ENCODE results near the gene TRIP13. TPM values are rescaled to one million over a fixed set of nuclear protein-coding genes. Genes with fewer than 3 reads are reported as not detected.
"Not testable (repeated sequence)": the region's sequence is repeated elsewhere in the genome, so short reads cannot be mapped to it uniquely, and the experiment has no call there.

The TRIP13 gene
- total RNA-seq, 1 experiment from 2014 or later, result 47.0 TPM

DNA sequence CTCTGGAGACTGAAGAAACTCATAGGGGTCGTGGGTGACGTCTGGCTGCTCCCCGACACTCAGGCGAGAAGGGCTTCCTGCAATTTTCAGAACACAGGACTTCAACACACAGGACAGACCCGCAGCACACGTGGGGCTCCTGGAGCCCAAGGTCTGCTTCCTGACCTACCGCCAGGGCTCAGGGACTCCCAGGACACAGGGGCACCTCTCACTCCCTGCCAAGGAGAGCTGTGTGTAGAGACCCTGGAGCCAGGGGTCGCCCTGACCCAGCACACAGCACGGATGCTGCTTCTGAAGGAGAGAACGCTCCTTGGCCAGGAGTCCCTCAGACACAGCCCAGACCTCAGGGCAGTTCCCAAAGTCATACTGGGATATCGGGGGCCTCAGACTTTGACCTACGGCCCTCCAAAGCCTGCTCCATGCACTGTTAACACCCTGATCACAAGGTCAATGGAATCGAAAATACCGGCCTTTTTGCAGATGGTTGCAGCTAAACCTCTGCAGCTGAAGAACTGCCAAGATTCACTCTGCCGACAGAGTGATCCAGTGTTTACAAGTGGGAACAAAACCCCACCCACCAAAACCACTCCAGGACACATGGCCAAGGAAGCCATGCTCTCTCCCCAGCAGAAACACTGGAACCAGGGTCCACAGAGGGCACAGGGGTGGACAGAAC is 28.1 kb upstream of the TRIP13 start:
- in situ Hi-C loops (cut with HindIII; ENCODE audit: low pct_unique_long_range_greater_than_20kb, low sequenced_read_pairs), result no loop called here

DNA sequence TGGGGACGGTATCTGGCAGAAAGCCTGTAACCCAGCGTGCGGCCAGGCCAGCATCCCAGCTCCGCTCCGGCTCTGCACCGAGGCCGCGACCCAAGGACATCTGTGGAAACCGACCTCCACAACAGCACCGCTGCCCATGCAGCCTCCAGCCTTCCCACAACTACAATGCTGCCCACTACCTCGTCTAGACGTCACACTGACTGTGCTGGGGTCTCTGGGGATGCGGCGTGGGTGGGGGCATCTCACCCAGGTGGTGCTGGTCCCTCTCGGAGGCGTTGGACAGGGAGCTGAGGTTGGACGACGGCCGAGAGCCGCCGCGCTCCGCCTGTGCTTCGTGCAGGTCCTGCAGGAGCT is 27.5 kb upstream of the TRIP13 start:
- in situ Hi-C loops (cut with HindIII; ENCODE audit: low pct_unique_long_range_greater_than_20kb, low sequenced_read_pairs), result no loop called here
- no peak for DNase-seq (ENCODE audit: low read depth, low spot score)

More for the DNA sequence above, 28.1 kb upstream of the TRIP13 start:
- DNase-seq (ENCODE audit: low read depth, low spot score), result no peak

DNA sequence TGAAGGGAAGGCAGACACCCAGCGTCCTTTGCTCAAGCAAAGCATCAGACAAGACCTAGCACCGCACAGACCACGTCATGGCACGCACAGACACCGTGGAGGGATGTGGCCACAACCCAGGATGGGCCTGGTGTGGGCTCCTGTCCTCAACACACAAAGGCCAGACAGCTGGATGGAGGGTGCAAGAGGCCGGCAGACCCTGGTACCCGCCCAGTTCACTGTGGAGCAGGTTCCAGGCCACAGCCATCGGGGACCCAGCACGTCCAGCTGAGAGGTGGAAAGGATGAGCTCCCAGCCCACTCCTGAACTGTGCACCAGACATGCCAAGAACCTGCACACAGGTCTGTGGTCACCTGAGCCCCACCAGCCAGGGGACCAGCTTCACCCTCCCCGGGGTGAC is 26.9 kb upstream of the TRIP13 start:
- in situ Hi-C loops (cut with HindIII; ENCODE audit: low pct_unique_long_range_greater_than_20kb, low sequenced_read_pairs), result no loop called here
- no peak for DNase-seq (ENCODE audit: low read depth, low spot score)

DNA sequence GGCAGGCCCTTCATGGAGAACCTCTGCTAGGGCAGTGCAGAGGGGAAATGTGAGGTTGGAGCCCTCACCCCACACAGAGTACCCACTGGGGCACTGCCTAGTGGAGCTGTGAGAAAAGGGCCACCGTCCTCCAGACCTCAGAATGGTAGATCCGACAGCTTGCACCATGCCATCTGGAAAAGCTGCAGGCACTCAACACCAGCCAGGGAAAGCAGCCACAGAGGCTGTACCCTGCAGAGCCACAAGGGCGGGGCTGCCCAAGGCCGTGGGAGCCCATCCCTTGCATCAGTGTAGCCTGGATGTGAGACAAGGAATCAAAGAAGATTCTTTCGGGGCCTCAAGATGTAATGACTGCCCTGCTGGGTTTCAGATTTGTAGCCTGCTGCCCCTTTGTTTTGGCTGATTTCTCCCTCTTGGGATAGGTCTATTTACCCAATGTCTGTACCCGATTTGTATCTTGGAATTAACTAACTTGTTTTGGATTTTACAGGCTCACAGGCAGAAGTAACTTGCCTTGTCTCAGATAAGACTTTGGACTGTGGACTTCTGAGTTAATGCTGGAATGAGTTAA is 25.3 kb upstream of the TRIP13 start:
- in situ Hi-C loops (cut with HindIII; ENCODE audit: low pct_unique_long_range_greater_than_20kb, low sequenced_read_pairs), result no loop called here

DNA sequence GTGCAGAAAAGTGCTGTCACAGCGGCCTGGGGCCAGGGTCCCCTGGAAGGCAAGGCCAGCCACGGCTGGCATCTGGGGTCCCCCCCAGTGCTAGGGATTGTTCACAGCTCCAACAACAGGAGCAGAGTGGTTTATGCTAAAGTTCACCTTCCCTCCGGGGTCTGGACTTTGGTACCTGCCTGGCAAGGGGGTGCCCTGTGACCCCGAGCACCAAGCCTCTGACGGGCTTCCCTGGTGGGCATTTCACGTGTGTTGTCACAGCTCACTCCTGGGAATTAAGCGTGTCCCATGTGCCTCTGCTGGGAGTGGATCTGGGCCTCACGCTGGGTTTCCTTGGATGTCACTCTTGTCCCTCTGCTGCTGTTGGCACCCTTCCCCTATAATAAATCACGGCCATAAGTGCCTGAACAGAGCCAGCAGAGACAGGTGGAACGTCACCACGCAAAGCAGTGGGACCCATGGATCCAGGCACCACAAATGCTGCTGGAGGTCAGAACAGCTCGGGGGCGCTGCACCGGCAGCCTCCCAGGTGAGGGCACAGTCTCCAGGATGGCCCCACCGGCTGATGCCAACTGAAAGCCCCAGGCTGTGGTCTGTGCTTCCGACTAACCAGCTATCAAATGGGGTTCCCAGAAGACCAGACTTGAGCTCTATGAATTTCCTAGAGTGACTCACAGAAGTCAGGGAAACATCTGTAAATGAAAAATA is 24.1 kb upstream of the TRIP13 start:
- in situ Hi-C loops (cut with HindIII; ENCODE audit: low pct_unique_long_range_greater_than_20kb, low sequenced_read_pairs), result no loop called here
- no peak for DNase-seq (ENCODE audit: low read depth, low spot score)

More for the DNA sequence above, 25.3 kb upstream of the TRIP13 start:
- no peak for DNase-seq (ENCODE audit: low read depth, low spot score)

DNA sequence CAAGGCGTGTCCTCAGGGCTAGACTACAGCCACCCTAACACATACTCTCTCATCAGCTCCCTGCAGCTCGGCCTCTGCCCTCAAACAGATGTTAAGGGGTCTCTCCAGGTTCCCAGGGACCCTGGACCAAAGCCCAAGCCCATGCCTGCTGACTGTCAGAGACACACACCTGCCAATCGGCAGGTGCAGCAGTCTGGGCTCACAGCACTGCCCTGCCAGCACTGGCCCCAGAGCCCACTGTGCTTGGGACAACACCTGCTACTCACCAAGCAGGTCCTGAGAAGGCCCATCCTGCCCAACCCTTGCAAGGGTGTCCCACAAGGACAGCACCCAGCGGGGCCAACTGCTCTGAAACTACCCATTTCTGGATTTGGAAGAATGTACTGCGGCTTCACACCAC is 21.7 kb upstream of the TRIP13 start:
- DNase-seq (ENCODE audit: low read depth, low spot score), result no peak
- in situ Hi-C loops (cut with HindIII; ENCODE audit: low pct_unique_long_range_greater_than_20kb, low sequenced_read_pairs), result no loop called here

DNA sequence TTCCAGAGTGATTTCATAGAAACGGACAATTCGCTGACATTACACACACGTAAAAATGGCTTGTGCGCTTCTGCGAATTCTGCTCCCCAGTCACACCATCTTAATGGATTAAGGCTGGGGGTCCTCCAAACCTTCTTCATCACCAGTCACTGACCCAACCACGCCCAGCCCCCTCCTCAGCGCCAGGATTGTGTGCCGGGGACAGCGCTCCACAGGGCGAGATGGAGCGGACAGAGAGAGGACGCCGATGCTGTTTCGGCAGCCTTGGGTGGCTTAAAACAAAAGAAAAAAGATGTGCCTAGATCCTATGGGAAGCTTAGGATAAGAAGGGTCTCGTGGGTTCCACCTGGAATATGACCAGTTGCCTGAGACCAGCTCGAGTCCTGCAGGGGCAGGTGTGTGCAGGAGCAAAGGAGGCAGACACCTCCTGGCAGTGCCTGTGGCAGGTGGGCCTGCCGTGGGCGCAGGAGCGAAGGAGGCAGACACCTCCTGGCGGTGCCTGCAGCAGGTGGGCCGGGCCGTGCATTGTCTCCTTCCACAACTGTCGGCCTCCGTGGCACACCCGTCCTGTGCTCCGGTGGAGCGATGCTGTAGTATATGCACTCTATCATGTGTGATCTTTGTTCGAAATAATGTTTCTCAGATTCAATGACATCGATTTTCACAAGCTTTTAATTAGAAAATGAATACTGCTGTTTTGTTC is 20.9 kb upstream of the TRIP13 start:
- no peak for DNase-seq (ENCODE audit: low read depth, low spot score)
- in situ Hi-C loops (cut with HindIII; ENCODE audit: low pct_unique_long_range_greater_than_20kb, low sequenced_read_pairs), result no loop called here

DNA sequence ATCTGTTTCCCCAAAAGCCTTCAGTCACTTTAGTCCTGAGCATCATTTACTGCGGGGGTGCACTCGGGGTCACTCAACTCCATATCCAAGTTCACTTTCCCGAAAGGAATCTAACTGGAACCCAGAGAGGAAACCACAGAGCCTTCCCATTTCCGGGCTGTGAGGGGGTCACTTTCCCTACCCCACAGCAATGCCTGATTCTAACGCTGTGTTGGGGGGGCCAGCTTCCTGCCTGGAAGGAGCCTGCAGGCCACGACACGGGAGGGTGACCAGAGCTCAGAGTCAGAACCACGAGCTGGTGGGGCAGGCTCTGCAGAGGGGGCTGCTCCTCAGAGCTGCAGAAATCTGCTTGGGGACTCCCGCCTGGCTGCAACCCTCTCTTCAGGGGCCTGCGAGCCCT is 20.4 kb upstream of the TRIP13 start:
- in situ Hi-C loops (cut with HindIII; ENCODE audit: low pct_unique_long_range_greater_than_20kb, low sequenced_read_pairs), result no loop called here
- DNase-seq (ENCODE audit: low read depth, low spot score), result no peak

DNA sequence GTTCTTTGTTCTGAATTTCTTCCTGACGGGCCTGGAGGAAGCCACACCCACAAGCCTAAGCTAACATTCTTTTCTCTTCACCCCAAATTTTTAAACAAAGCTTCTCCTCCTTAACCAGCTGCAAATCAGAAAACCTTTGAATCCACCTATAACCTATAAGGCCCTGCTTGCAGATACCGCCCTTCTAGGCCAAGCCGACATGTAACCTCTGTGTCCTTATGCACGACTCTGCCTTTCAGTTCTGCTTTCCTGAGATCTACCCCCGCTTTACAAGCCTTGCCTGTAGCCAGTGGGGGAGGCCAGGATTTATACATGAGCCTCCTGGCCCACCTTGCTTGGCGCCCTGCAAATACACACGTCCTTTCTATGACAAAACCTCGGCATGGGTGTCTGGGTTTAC is 19.4 kb upstream of the TRIP13 start:
- no peak for DNase-seq (ENCODE audit: low read depth, low spot score)
- in situ Hi-C loops (cut with HindIII; ENCODE audit: low pct_unique_long_range_greater_than_20kb, low sequenced_read_pairs), result no loop called here

DNA sequence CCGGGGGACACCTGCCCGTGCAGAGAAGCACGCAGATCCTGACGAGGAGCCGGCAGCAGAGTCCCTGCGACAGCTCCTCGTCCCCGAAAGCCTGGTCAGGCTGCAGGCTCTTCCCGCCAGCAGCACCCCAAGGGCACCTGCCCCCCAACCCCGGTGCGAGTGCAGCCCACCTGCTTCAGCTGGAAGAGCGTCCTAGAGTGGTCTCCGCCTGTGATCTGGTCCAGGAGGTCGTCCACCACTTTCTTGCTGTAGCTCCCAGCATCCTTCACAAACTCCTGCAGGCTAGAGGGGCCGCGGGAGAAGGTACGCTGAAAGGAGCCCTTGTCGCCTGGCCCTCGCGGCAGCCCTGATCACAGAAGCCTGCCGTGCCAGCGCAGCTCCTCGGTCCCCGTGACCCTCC is 16.8 kb upstream of the TRIP13 start:
- DNase-seq (ENCODE audit: low read depth, low spot score), result no peak
- in situ Hi-C loops (cut with HindIII; ENCODE audit: low pct_unique_long_range_greater_than_20kb, low sequenced_read_pairs), result no loop called here

DNA sequence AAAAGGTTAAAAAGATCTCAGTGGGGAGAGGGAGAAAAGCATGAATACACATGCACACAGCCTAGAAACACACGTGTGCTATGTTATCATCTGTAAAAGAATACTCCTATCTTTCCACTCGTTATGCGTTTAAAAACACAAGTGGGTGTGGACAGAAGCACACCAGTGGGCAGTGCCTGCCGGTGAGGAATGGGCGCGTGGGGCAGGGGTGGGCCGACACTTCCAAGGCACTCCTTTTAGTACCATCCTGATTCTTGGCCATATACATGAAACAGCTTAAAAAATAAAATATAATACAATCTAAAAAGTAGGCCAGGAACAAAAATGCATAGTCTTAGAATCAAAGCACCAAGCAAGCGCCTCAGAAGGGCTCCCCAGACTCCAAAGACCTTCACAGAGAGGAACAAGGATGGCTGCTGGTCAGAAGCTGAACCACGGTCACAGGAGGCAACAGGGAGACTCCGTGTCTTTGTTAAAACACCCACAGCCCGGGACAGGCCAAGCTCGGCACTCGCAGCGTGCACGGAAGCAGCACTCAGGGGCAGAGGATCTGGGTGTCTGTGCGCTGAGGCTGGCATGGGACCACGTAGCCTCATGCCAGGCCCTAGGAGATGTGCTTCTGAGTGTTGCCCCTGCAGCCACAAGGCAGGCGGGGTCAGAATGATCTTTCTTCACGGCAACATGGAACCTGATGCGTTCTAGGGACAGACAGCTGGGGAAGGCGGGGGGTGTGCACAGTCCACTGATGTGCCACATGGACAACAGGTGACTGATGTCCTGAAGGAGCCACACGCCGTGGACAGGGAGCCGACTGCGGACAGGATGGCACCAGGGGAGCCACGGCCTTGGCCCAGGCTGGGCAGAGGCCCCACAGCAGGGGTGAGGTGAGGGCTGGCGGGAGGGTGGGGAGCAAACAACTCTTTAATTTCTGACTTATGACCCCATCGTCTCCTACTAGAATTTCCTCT is 16.0 kb upstream of the TRIP13 start:
- DNase-seq (ENCODE audit: low read depth, low spot score), result no peak
- in situ Hi-C loops (cut with HindIII; ENCODE audit: low pct_unique_long_range_greater_than_20kb, low sequenced_read_pairs), result no loop called here

DNA sequence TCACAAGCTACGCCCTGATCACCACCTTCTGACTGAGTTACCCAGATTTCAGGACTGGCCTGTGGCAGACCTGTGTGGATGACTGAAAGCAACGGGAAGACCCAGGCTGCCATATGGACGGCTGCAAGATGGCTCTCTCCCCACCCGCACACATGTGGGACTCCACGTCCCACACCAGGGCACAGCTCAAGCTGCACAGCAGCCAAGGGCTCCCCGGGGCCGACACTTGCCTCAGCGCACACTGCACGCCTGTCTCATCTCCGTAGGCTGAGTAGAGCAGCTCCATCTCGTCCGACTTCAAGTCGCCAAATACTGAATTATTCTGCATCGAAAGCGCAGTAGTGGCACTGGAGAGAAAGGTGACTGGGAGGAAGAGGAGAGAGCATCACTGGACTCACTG is 14.6 kb upstream of the TRIP13 start:
- in situ Hi-C loops (cut with HindIII; ENCODE audit: low pct_unique_long_range_greater_than_20kb, low sequenced_read_pairs), result no loop called here
- DNase-seq (ENCODE audit: low read depth, low spot score), result no peak

DNA sequence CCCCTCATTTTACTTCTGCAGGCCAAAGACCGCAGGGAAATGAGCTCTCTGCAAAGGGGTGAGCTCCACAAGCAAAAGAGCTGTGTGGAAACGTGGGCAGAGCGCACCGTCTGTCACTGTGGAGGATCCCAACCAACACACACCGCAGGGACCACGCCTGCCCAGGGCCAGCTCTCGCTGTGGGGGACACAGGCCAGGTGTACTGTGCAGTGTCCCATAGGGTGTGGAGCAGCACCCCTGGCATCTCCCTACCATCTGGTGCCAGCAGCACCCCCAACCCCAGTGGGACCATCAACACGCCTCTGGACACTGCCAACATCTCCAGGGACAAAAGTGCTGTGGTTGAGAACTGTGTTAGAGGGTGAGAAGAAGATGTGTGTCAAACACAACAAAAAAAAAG is 14.0 kb upstream of the TRIP13 start:
- in situ Hi-C loops (cut with HindIII; ENCODE audit: low pct_unique_long_range_greater_than_20kb, low sequenced_read_pairs), result not testable (repeated sequence)

DNA sequence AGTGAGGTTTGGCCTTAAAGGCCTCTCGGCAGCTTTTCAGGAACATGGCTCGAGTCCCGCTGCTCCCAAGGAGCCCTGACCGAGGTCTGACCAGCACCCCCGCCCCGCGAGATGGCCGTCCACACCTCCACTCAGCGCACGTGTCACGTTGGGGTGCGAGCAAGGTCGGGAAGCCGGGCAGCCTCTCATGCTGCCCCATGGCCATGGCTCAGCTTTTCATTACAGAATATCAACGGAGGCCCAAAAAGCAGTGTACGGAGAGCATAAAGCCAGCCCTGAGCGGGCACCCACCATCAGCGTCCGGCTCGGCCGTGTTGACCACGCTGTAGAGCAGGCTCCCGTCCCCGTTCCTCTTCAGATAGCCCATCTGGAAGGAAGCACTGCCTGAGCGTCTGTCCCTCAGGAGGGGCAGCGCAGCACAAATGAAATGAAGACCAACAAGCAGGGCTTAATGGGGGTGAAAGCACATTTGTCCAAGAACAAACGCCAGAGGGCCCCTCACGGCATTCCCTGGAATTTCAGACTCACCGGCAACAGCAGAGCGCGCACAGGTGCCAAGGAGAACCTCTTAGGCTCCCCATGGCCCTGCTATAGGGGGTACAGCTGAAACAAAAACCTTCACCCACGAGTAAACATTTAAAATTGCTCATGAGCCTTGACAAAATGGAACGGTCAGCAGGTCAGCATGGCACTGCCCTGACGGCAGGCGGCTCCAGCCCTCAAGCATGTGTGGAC is 11.7 kb upstream of the TRIP13 start:
- in situ Hi-C loops (cut with HindIII; ENCODE audit: low pct_unique_long_range_greater_than_20kb, low sequenced_read_pairs), result no loop called here
- DNase-seq (ENCODE audit: low read depth, low spot score), result no peak

More for the DNA sequence above, 14.0 kb upstream of the TRIP13 start:
- not testable (repeated sequence) for DNase-seq (ENCODE audit: low read depth, low spot score)

DNA sequence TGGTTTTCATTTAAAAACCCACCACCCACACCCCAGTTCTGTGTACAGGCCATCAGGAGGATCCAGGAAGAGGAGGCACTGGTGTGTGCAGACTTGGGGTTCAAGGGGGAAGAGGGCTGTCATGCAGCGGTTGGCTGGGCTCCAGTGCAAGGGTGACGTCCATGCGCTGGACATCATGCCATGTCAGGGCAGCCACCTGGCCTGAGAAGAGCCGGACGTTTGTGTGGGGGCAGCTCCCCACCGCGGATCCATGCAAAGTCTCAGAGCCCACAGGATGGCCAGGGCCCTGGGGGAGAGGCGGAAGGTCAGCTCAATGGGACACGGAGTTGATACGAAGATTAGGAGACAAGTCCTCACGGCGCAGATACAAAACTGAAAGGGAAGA is 11.1 kb upstream of the TRIP13 start:
- no peak for DNase-seq (ENCODE audit: low read depth, low spot score)
- in situ Hi-C loops (cut with HindIII; ENCODE audit: low pct_unique_long_range_greater_than_20kb, low sequenced_read_pairs), result no loop called here

DNA sequence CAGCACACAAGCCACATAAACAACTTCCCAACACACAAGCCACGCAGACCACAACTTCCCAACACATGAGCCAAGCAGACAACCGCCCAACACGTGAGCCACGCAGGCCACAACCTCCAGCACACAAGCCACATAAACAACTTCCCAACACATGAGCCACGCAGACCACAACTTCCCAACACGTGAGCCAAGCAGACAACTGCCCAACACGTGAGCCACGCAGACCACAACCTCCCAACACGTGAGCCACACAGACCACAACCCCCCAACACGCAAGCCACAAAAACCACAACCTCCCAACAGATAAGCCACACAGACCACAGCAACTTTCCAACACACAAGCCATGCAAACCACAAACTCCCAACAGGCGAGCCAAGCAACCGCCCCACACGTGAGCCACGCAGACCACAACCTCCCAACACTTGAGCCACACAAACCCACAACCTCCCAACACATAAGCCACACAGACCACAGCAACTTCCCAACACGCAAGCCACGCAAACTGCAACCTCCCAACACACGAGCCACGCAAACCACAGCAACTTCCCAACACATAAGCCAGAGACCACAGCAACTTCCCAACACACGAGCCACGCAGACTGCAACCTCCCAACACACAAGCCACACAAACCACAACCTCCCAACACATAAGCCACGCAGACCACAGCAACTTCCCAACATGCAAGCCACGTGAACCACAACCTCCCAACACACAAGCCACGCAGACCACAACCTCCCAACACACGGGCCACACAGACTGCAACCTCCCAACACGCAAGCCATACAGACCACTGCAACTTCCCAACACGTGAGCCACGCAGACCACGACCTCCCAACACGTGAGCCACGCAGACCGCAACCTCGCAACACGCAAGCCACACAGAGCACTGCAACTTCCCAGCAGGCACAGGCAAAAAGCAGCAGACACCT is 10.2 kb upstream of the TRIP13 start:
- in situ Hi-C loops (cut with HindIII; ENCODE audit: low pct_unique_long_range_greater_than_20kb, low sequenced_read_pairs), result no loop called here
- no peak for DNase-seq (ENCODE audit: low read depth, low spot score)
